Measurements from ENCODE around the gene ASGR2.

The ASGR2 gene

GRCh38 chr17:7058831-7059447 lies 55.7 kb downstream of the ASGR2 start:
- no peak for DNase-seq

DNA sequence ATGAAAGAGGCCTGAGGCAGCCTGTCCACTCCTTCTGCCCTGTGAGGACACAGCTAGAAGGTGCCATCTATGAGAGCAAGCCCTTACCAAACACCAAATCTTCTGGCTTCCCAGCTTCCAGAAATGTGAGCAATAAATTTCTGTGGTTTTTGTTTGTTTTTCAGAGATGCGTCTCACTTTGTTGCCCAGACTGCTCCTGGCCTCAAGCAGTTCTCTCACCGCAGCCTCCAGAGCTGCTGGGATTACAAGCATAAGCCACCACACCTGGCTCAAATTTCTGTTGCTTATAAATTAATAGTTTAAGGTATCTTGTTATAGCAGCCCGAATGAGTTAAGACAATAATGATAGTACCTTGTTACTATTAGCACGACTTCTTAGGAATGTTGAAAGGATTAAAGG lies 58.2 kb downstream of the ASGR2 start:
- no peak for DNase-seq
